GM18907 (cell line): ENCODE data around the gene KIF12.

Experiments
- ATAC-seq: cut with Tn5 transposase; IDR thresholded peaks from one replicate; pipeline ENCODE4 v1.9.1; 2021; ENCODE audit warnings: mild to moderate bottlenecking, moderate library complexity; ENCODE audit not compliant: unreplicated experiment

KIF12 gene

GRCh38 chr9:114123031-114123977 is 24.2 kb upstream of the KIF12 start:
- ATAC-seq: no peak

- ATAC-seq: no peak
These were observed 23.3 kb upstream of the KIF12 start for GRCh38 chr9:114122136-114123027.

- no peak for ATAC-seq
These were observed 22.4 kb upstream of the KIF12 start for GRCh38 chr9:114121227-114122135.

GRCh38 chr9:114120192-114121014 is 21.3 kb upstream of the KIF12 start:
- no peak for ATAC-seq

- ATAC-seq: no peak
These were observed 20.4 kb upstream of the KIF12 start for GRCh38 chr9:114119242-114120191.

- no peak for ATAC-seq
These were observed 19.1 kb upstream of the KIF12 start for GRCh38 chr9:114117996-114118830.

GRCh38 chr9:114117614-114117995 is 18.5 kb upstream of the KIF12 start:
- no peak for ATAC-seq

- ATAC-seq: no peak
These were observed 17.1 kb upstream of the KIF12 start for GRCh38 chr9:114116126-114116747.

GRCh38 chr9:114115654-114116125 is 16.6 kb upstream of the KIF12 start:
- no peak for ATAC-seq

GRCh38 chr9:114114364-114114763 is 15.3 kb upstream of the KIF12 start:
- ATAC-seq: no peak

GRCh38 chr9:114112778-114113584 is 13.9 kb upstream of the KIF12 start:
- no peak for ATAC-seq

- no peak for ATAC-seq
These were observed 13.2 kb upstream of the KIF12 start for GRCh38 chr9:114112325-114112724.

GRCh38 chr9:114110180-114110579 is 11.1 kb upstream of the KIF12 start:
- ATAC-seq: no peak

- ATAC-seq: no peak
These were observed 10.0 kb upstream of the KIF12 start for GRCh38 chr9:114109124-114109523.

GRCh38 chr9:114108016-114108833 is 9.1 kb upstream of the KIF12 start:
- peak; percentile 61 for ATAC-seq
